Mucosa of gallbladder (tissue), 1 donor: ENCODE measurements around the gene POU6F2. TPM values are rescaled to one million over a fixed set of nuclear protein-coding genes. Genes with fewer than 3 reads are reported as not detected.
"Not testable (repeated sequence)": the region's sequence is repeated elsewhere in the genome, so short reads cannot be mapped to it uniquely, and the experiment has no call there.

Source experiments
- DNase-seq: peaks from one replicate; pipeline ENCODE4 v3.0.0-alpha.2; 2020; ENCODE audit warnings: low spot score
- total RNA-seq: library from RNA; stranded (reverse); gene quantifications from one replicate; pipeline ENCODE4 v1.2.1, GENCODE V29; 2021
- donor health status: DM: no; HTN: no; CAD: no.

POU6F2 gene
- total RNA-seq, 1 donor from 2014 or later, result 7.9 TPM

DNA sequence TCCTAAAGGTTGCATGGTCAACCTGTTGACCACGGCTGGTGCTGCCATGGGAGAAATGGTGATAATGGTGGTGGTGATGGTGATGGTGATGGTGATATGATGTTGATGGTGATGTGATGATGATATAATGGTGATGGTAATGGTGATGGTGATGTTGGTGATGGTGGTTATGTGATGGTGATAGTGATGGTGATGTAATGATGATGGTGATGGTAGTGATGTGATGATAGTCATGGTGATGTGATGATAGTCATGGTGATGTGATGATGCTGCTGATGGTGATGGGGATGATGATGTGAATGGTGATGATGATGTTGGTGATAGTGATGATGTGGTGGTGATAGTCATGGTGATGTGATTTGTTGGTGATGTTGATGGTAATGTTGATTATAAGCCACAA, 23.9 kb downstream of the POU6F2 start:
- DNase-seq, result no peak

GRCh38 chr7:39002755-39003154, 25.0 kb downstream of the POU6F2 start:
- DNase-seq, result no peak

DNA sequence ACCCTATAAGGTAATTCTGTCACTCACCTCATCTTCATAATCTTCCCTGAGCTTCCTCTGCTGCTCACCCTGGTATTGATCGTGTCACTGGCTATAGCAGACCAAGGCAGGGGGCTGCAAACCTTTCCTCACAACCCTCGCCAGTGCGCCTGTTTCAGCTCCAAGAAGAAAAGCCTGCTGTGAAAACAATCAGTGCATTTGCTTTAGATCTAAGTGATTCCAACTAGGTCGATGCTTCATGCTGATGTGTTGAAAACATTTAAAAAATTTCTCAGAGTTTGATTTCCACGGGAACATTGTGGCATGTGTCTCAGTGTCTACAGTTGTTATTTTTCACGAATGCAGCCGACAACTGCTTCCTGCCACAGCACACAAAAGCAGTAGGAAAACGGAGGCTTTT, 27.3 kb downstream of the POU6F2 start:
- DNase-seq, result no peak

DNA sequence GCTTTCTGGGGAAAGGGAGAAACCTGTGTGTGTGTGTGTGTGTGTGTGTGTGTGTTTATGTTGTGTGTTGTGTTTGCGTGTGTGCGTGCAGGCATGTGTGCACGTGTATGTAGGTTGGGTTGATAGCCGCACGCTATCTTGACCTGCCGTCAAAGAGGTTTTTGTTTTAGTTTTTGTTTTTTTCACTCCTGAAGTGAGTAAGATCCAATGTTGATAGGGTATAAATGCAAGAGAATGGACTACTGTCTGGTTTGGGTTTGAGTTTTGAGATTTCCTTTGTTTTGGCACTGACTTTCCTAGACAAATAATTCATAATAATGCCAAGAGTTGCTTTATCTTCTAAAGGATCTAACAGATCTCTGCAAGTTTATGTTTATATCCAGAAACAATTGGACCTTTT, 27.8 kb downstream of the POU6F2 start:
- DNase-seq, result no peak

DNA sequence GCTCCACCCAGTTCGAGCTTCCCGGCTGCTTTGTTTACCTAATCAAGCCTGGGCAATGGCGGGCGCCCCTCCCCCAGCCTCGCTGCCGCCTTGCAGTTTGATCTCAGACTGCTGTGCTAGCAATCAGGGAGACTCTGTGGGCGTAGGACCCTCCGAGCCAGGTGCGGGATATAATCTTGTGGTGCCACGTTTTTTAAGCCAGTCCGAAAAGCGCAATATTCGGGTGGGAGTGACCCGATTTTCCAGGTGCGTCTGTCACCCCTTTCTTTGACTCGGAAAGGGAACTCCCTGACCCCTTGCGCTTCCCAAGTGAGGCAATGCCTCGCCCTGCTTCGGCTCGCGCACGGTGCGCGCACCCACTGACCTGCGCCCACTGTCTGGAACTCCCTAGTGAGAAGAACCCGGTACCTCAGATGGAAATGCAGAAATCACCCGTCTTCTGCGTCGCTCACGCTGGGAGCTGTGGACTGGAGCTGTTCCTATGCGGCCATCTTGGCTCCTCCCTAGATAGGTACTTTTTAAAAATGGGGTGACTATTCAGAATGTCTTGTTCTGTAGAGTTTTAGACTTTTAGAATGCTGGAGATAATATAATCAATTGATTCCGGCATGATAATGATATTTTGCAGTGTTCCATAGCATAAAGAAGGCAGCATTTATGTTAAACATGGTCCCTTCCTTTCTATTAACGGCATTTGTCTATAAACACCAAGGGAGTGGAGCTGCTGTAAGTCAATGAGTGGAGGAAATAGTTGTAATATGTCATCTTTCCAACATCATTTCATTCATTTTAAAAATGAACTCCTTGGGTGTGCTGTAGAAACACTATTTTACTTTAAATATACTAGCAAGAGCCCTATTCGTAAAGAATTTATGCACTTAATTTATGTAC, 35.6 kb downstream of the POU6F2 start:
- DNase-seq, result not testable (repeated sequence)

DNA sequence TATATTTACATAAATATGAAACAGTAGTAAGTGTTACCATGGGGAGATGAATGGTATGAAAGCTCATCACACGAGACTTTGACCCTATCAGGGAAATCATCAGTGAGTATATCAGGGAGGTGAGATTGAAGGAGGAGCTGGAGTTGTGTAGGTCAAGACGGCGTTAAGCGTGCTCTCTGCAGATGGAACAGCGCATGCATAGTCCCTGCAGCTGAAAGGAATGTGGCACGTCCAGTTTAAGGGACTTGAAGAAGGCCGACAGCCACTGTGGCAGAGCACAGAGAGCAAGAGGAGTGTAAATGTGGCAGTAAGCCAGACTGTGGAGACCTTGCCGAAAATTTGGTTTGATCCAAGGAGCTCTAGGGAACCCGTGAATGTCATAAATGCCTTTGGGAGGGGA, 38.9 kb downstream of the POU6F2 start:
- peak; percentile 82 for DNase-seq

GRCh38 chr7:39017369-39017915, 39.7 kb downstream of the POU6F2 start:
- DNase-seq, result no peak

GRCh38 chr7:39022796-39023195, 45.1 kb downstream of the POU6F2 start:
- DNase-seq, result no peak

DNA sequence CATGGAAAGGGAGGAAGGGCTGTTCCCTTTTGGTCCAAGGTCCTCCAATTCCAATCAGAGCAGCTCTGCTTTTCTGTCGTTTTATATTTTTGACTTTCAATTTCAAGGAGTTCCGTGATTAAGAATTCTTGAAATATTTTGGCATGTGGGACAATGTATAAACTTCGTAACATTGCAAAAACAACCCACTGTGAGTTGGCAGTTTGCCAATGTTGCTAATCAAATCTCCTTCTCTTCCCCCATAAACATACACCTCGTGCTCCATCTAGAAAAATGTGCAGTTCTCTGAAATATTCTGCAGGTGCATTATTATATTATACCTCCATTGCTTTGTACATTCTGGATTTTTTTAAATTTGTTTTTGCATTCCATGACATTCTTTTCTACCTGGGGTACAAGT, 49.8 kb downstream of the POU6F2 start:
- DNase-seq, result no peak

GRCh38 chr7:39033885-39034624, 56.3 kb downstream of the POU6F2 start:
- DNase-seq, result no peak

DNA sequence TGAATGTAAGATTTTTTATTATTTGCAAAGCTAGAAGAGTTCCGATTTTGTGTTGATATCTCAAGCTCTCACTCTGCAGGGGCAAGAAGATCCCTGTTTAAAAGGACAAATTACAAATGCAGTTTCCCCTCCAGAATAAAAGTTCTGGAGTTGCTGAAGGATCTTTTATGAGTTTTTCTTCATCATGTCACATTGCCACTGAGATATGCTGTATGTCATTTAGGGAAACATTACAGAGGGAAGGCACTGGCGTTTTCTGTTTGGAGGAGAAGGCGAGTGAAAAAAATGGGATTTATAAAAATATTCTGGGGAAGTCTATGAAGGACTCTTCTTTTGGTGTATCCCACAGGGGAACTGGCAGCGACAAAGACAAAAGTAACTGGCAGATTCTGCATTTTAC, 57.4 kb downstream of the POU6F2 start:
- DNase-seq, result no peak

GRCh38 chr7:39035903-39036302, 58.2 kb downstream of the POU6F2 start:
- DNase-seq, result no peak

GRCh38 chr7:39042670-39043069, 65.0 kb downstream of the POU6F2 start:
- DNase-seq, result no peak

DNA sequence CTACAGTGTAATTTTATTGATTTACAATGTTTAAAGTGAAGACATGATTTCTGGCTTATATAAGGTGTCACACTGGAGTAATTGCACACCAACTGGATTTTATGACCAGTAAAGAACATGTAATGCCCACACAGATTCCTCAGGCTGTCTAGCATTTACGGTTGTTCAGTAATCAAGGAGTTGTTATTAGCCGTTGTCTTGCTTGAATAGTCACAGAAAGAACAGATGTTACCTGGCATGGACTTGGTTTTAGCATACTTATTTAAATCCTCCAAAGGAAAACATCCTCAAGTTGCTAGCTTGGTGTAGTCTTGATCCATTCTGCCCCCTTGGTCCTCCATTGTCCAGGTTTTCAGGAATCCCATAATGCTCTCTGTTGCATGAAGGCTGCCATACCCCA, 65.8 kb downstream of the POU6F2 start:
- DNase-seq, result no peak

- DNase-seq, result no peak
Observed at GRCh38 chr7:39044489-39044888, 66.8 kb downstream of the POU6F2 start.

GRCh38 chr7:39045231-39045630, 67.5 kb downstream of the POU6F2 start:
- no peak for DNase-seq

DNA sequence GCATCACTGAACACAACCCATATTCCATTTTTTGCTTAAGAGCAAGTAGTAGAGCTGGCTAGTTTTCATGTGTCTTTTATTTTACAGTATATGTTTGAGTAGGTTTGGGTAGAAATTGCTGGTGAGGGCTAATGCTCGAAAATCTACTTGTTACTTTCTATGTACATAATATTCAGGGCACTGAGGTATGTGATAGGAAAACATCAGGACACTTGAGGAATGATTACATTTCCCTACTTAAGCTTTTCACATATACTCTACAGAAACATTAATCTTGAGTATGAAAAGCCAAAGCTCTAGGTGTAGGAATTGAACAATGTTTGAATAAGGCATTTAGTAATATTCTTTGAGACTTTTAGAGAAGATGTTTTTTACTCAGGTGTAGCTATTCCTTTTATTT, 73.6 kb downstream of the POU6F2 start:
- DNase-seq, result no peak

DNA sequence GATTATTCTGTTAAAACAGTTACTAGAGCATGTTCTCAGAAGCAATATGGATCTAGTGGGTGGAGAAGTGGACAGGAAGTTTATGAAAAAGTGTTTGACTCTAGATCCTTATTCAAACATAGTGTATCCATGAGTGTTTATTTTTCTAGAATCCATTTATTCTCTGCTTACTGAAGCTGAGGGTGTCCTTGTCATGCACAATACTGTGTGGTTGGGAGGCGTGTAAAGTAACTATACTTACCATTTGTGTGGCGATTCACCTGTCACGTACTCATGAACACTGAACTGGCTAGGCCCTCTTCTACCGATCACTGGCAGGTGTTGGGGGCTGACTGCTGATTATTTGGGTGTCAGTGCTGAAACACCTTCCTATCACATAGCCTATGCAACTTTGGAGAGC, 74.0 kb downstream of the POU6F2 start:
- no peak for DNase-seq

- DNase-seq, result no peak
Observed at GRCh38 chr7:39054731-39055130, 77.0 kb downstream of the POU6F2 start.

- DNase-seq, result no peak
Observed at GRCh38 chr7:39056153-39056552, 78.4 kb downstream of the POU6F2 start.

DNA sequence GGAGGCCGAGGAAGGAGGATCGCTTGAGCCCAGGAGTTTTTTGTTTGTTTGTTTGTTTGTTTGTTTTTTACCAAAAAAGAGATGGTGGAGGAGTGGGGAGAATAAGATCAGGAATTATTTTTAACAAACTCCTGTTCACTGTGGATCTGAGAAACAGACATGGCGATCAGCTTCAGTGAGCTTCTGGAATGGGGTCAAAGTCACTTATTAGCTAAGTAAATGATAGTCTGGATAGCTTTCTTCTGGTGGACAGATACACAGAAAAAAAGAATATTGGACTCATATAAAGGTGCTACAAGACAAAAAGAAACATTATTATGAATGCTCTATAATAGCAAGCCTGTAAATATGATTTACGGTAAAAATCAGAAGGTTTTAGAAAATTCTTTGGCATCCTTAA, 85.1 kb downstream of the POU6F2 start:
- no peak for DNase-seq

- no peak for DNase-seq
Observed at GRCh38 chr7:39069031-39069430, 91.3 kb downstream of the POU6F2 start.
